Panc1 (cell line): ENCODE results near the gene RHBDF2.

Source experiments
- CTCF ChIP-seq: fragments of 450-650 bp; IDR thresholded peaks from 2 replicates; pipeline ENCODE4 v1.5.1; 2017; ENCODE audit warnings: mild to moderate bottlenecking
- POLR2AphosphoS5 ChIP-seq: IDR thresholded peaks from 2 replicates; pipeline ENCODE4 v1.6.1; 2012; ENCODE audit warnings: mild to moderate bottlenecking, low read depth, low read length, moderate library complexity
- REST ChIP-seq, 2 experiments: IDR thresholded peaks; 2 replicates each; pipeline ENCODE4 v1.6.1; 2011 to 2012; ENCODE audit warnings: low read depth in 2 of 2, control low read depth in 1 of 2, low read length in 1 of 2, mild to moderate bottlenecking in 1 of 2, moderate library complexity in 1 of 2; ENCODE audit not compliant: insufficient read depth in 1 of 2
- TCF7L2 ChIP-seq: IDR thresholded peaks from 2 replicates; pipeline ENCODE4 v1.6.1; 2011; ENCODE audit warnings: mild to moderate bottlenecking, low read depth, low read length, inconsistent platforms

- no peak for TF ChIP-seq CTCF
- no peak for TF ChIP-seq REST (IDR thresholded peaks at IDR 0.05; ENCODE audit: insufficient read depth in 1 of 2, low read depth in 2 of 2, low read length in 1 of 2)
- TF ChIP-seq TCF7L2, result no peak
- TF ChIP-seq POLR2AphosphoS5, result no peak
These were observed 59.4 kb downstream of the RHBDF2 start for GRCh38 chr17:76441686-76442340.
